ENCODE measurements around the gene MIGA2. TPM values are rescaled to one million over a fixed set of nuclear protein-coding genes. Genes with fewer than 3 reads are reported as not detected.

The MIGA2 gene
- total RNA-seq, 4 donors from 2014 or later = 37.7 to 66.1 (median 47.4) TPM

- no peak overlapping the region for H3K4me3 ChIP-seq (ENCODE audit: low read depth, poor library complexity, severe bottlenecking)
- no peak for DNase-seq (ENCODE audit: low spot score in 2 of 2)
- 85 to 97% methylated on average over 3 of the region's 3 CpGs for WGBS, 2 donors
- intact Hi-C loops (cut with DNase I; ENCODE audit: low total_unique reads) = no loop called here
- no peak for TF ChIP-seq POLR2A (IDR thresholded peaks at IDR 0.05)
- TF ChIP-seq, protein P1, sequence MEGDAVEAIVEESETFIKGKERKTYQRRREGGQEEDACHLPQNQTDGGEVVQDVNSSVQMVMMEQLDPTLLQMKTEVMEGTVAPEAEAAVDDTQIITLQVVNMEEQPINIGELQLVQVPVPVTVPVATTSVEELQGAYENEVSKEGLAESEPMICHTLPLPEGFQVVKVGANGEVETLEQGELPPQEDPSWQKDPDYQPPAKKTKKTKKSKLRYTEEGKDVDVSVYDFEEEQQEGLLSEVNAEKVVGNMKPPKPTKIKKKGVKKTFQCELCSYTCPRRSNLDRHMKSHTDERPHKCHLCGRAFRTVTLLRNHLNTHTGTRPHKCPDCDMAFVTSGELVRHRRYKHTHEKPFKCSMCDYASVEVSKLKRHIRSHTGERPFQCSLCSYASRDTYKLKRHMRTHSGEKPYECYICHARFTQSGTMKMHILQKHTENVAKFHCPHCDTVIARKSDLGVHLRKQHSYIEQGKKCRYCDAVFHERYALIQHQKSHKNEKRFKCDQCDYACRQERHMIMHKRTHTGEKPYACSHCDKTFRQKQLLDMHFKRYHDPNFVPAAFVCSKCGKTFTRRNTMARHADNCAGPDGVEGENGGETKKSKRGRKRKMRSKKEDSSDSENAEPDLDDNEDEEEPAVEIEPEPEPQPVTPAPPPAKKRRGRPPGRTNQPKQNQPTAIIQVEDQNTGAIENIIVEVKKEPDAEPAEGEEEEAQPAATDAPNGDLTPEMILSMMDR (IDR thresholded peaks at IDR 0.05) = no peak
Measured at GRCh38 chr9:129074106-129074505, 37.7 kb downstream of the MIGA2 start.

GRCh38 chr9:129075996-129076639 lies 39.7 kb downstream of the MIGA2 start:
- 86 to 88% methylated on average over 16 of the region's 16 CpGs for WGBS, 2 donors
- DNase-seq (ENCODE audit: low spot score in 2 of 2) = no peak
- H3K4me3 ChIP-seq (ENCODE audit: low read depth, poor library complexity, severe bottlenecking) = no peak overlapping the region
- intact Hi-C loops (cut with DNase I; ENCODE audit: low total_unique reads) = no loop called here
- no peak for TF ChIP-seq POLR2A (IDR thresholded peaks at IDR 0.05)
- TF ChIP-seq, protein P1 (IDR thresholded peaks at IDR 0.05) = no peak

DNA sequence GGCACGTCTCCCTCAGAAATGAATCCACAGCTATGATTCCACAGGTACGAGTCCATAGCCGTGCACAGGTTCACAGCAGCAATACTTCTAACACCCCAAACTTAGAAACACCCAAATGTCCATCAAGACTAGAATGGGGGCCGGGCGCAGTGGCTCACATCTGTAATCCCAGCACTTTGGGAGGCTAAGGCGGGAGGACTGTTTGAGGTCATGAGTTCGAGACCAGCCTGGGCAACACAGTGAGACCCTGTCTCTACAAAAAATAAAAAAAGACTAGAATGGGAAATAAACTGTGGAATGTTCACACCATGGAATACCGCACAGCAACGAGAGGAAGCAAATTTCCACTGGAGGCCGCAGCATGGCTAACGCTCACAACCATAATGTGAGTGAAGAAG lies 40.2 kb downstream of the MIGA2 start:
- intact Hi-C loops (cut with DNase I; ENCODE audit: low total_unique reads) = no loop called here
- DNase-seq (ENCODE audit: low spot score in 2 of 2) = no peak
- WGBS, 2 donors = 93 to 94% methylated on average over 11 of the region's 11 CpGs
- no peak overlapping the region for H3K4me3 ChIP-seq (ENCODE audit: low read depth, poor library complexity, severe bottlenecking)
- TF ChIP-seq, protein P1 (IDR thresholded peaks at IDR 0.05) = no peak
- TF ChIP-seq POLR2A (IDR thresholded peaks at IDR 0.05) = no peak

DNA sequence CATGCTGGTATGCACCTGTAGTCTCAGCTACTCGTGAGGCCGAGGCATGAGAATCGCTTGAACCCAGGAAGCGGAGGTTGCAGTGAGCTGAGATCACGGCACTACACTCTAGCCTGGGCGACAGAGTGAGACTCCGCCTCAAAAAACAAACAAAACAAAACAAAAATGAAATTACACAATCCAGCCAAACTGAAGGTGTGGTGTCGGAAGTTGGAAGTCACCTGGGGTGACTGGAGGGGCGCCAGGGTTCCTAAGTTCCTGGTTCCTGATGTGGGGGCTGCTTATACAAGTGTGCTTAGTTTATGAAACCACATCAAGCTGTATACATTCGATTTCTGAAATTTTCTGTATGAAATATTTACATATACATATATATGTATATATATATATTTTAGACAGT lies 40.8 kb downstream of the MIGA2 start:
- DNase-seq (ENCODE audit: low spot score in 2 of 2) = no peak
- H3K4me3 ChIP-seq (ENCODE audit: low read depth, poor library complexity, severe bottlenecking) = no peak overlapping the region
- 70 to 75% methylated on average over 10 of the region's 10 CpGs for WGBS, 2 donors
- TF ChIP-seq POLR2A (IDR thresholded peaks at IDR 0.05) = no peak
- TF ChIP-seq, protein P1 (IDR thresholded peaks at IDR 0.05) = no peak
- intact Hi-C loops (cut with DNase I; ENCODE audit: low total_unique reads) = no loop called here

DNA sequence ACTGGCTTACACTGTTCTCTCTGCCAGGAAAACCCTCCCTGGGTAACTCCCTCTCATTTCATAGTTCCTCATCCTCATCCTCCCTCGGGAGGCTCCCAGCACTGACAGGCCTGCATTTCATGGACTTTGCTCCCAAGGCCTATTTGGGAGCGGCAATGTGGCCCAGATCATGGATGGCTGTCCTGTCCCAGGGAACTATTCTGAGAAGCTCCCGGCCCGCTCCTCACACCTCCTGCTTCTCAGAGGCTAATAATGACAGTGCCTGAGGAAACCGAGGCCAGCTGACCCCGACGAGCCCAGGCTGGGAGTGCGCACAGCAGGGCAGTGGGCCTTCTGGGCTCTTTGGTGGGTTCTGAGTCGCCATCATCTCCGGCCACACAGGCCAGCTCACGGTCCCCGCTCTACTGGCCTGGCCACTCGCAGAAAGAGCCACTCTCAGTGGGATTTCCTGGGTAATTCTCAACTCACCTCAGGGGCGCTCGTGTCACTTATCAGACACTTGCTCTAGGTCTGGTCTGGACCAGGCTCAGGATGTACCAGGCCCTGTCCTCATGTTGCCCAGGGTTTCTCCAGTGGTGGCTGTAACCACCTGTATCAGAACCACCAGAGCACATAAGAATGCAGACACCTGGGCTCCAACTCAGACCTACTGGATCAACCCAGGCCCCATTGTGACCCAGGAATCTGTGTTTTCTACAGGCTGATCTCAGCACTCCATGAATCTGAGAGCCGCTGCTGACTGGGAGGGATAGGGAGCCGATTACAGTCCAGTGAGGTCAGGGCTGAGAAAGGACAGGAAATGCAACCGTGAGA lies 42.5 kb downstream of the MIGA2 start:
- no peak overlapping the region for H3K4me3 ChIP-seq (ENCODE audit: low read depth, poor library complexity, severe bottlenecking)
- peak in 1 of 2 donors; percentile 79 for DNase-seq (ENCODE audit: low spot score in 2 of 2)
- WGBS, 2 donors = 83 to 88% methylated on average over 18 of the region's 18 CpGs
- intact Hi-C loops (cut with DNase I; ENCODE audit: low total_unique reads) = no loop called here
- TF ChIP-seq POLR2A (IDR thresholded peaks at IDR 0.05) = no peak
- TF ChIP-seq, protein P1 (IDR thresholded peaks at IDR 0.05) = no peak
